GM18861 (cell line): ENCODE measurements around the gene NCKAP1.
"Not testable (repeated sequence)": the region's sequence is repeated elsewhere in the genome, so short reads cannot be mapped to it uniquely, and the experiment has no call there.

Source experiments
- ATAC-seq: cut with Tn5 transposase; IDR thresholded peaks from one replicate; pipeline ENCODE4 v1.9.1; 2021; ENCODE audit not compliant: unreplicated experiment

Gene NCKAP1

GRCh38 chr2:182912518-182912915 lies 125.7 kb downstream of the NCKAP1 start:
- no peak for ATAC-seq

GRCh38 chr2:182911813-182912517 lies 126.3 kb downstream of the NCKAP1 start:
- ATAC-seq: no peak

- ATAC-seq: no peak
These were observed 127.3 kb downstream of the NCKAP1 start for GRCh38 chr2:182910965-182911364.

GRCh38 chr2:182907081-182907830 lies 131.0 kb downstream of the NCKAP1 start:
- no peak for ATAC-seq

GRCh38 chr2:182906454-182906853 lies 131.8 kb downstream of the NCKAP1 start:
- ATAC-seq: peak; percentile 88

- no peak for ATAC-seq
These were observed 133.4 kb downstream of the NCKAP1 start for GRCh38 chr2:182904844-182905243.

GRCh38 chr2:182903566-182903965 lies 134.7 kb downstream of the NCKAP1 start:
- ATAC-seq: no peak

- no peak for ATAC-seq
These were observed 136.5 kb downstream of the NCKAP1 start for GRCh38 chr2:182901748-182902147.

- ATAC-seq: no peak
These were observed 139.5 kb downstream of the NCKAP1 start for GRCh38 chr2:182898718-182899117.

GRCh38 chr2:182897137-182897536 lies 141.1 kb downstream of the NCKAP1 start:
- no peak for ATAC-seq

GRCh38 chr2:182895798-182896197 lies 142.5 kb downstream of the NCKAP1 start:
- no peak for ATAC-seq

GRCh38 chr2:182895169-182895568 lies 143.1 kb downstream of the NCKAP1 start:
- no peak for ATAC-seq

- no peak for ATAC-seq
These were observed 144.1 kb downstream of the NCKAP1 start for GRCh38 chr2:182894174-182894573.

- no peak for ATAC-seq
These were observed 144.6 kb downstream of the NCKAP1 start for GRCh38 chr2:182893666-182894065.

GRCh38 chr2:182893035-182893434 lies 145.2 kb downstream of the NCKAP1 start:
- not testable (repeated sequence) for ATAC-seq

- ATAC-seq: no peak
These were observed 146.6 kb downstream of the NCKAP1 start for GRCh38 chr2:182891611-182892010.

- ATAC-seq: no peak
These were observed 147.4 kb downstream of the NCKAP1 start for GRCh38 chr2:182890773-182891378.

GRCh38 chr2:182890305-182890704 lies 148.0 kb downstream of the NCKAP1 start:
- ATAC-seq: no peak

- ATAC-seq: no peak
These were observed 150.4 kb downstream of the NCKAP1 start for GRCh38 chr2:182887753-182888415.

GRCh38 chr2:182887093-182887492 lies 151.2 kb downstream of the NCKAP1 start:
- ATAC-seq: no peak

- ATAC-seq: no peak
These were observed 152.5 kb downstream of the NCKAP1 start for GRCh38 chr2:182885771-182886170.
